RWPE2 (cell line): ENCODE results near the gene KLHL29.

Source experiments
- ATAC-seq: fragments of 200-7000 bp; cut with Tn5 transposase; 3 replicates; pipeline ENCODE4 v1.9.1; 2021; ENCODE audit warnings: low read depth
- DNase-seq: peaks from one replicate; pipeline ENCODE4 v3.0.0-alpha.2; 2020; ENCODE audit warnings: low spot score
- H3K27ac ChIP-seq: fragments of 450-650 bp; 2 replicates; pipeline ENCODE4 v1.5.1; 2017; ENCODE audit warnings: mild to moderate bottlenecking; ENCODE audit not compliant: poor library complexity, severe bottlenecking
- H3K27me3 ChIP-seq: fragments of 250-450 bp; sonication (Bioruptor Pico); 2 replicates; pipeline ENCODE4 v1.5.1; 2021; ENCODE audit warnings: mild to moderate bottlenecking, moderate library complexity; ENCODE audit not compliant: insufficient read depth, poor library complexity, severe bottlenecking
- H3K36me3 ChIP-seq: fragments of 250-450 bp; sonication (Bioruptor Pico); 2 replicates; pipeline ENCODE4 v1.5.1; 2020; ENCODE audit warnings: low read depth, mild to moderate bottlenecking, moderate library complexity
- H3K4me1 ChIP-seq: fragments of 250-450 bp; sonication (Bioruptor Pico); 2 replicates; pipeline ENCODE4 v1.5.1; 2021; ENCODE audit warnings: mild to moderate bottlenecking, moderate library complexity; ENCODE audit not compliant: insufficient read depth, poor library complexity, severe bottlenecking
- H3K4me3 ChIP-seq: fragments of 250-450 bp; sonication (Bioruptor Pico); 2 replicates; pipeline ENCODE4 v1.5.1; 2021; ENCODE audit warnings: mild to moderate bottlenecking, moderate library complexity; ENCODE audit not compliant: severe bottlenecking
- H3K9me3 ChIP-seq: fragments of 250-450 bp; sonication (Bioruptor Pico); 2 replicates; pipeline ENCODE4 v1.5.1; 2021; ENCODE audit warnings: mild to moderate bottlenecking, moderate library complexity; ENCODE audit not compliant: severe bottlenecking
- CTCF ChIP-seq: fragments of 450-650 bp; IDR thresholded peaks from one replicate; pipeline ENCODE4 v1.5.1; 2017; ENCODE audit warnings: mild to moderate bottlenecking, moderate library complexity; ENCODE audit not compliant: poor library complexity, severe bottlenecking

Gene KLHL29

GRCh38 chr2:23404426-23404825 is 19.4 kb downstream of the KLHL29 start:
- peak; percentile 36 for TF ChIP-seq CTCF
- Histone ChIP-seq H3K27me3 (no peaks in the 10 kb centered on the region), H3K4me3 (no peak overlapping the region), H3K4me1 (peaks cover 16% of the 10 kb centered on the region), H3K9me3 (no peaks in the 10 kb centered on the region), H3K36me3 (no peaks in the 10 kb centered on the region), H3K27ac (peak overlapping the region; percentile 51)
- no peak for DNase-seq
- ATAC-seq = peak; percentile 99

GRCh38 chr2:23409248-23409647 is 24.3 kb downstream of the KLHL29 start:
- Histone ChIP-seq H3K27me3 (no peaks in the 10 kb centered on the region), H3K27ac (no peak overlapping the region), H3K4me3 (no peak overlapping the region), H3K4me1 (peaks cover 23% of the 10 kb centered on the region), H3K9me3 (no peaks in the 10 kb centered on the region), H3K36me3 (no peaks in the 10 kb centered on the region)
- TF ChIP-seq CTCF = no peak
- no peak for DNase-seq
- ATAC-seq = no peak

GRCh38 chr2:23410596-23410995 is 25.6 kb downstream of the KLHL29 start:
- ATAC-seq (no peak), DNase-seq (no peak)

GRCh38 chr2:23411752-23412431 is 26.9 kb downstream of the KLHL29 start:
- ATAC-seq (peak; percentile 79), DNase-seq (no peak)
- H3K4me3 ChIP-seq = no peak overlapping the region
- peak overlapping the region; percentile 62 for H3K27ac ChIP-seq
- no peak for TF ChIP-seq CTCF
- no peaks in the 10 kb centered on the region for H3K9me3 ChIP-seq
- H3K27me3 ChIP-seq = no peaks in the 10 kb centered on the region
- H3K36me3 ChIP-seq = no peaks in the 10 kb centered on the region
- H3K4me1 ChIP-seq = peaks cover 17% of the 10 kb centered on the region

More at GRCh38 chr2:23410596-23410995, 25.6 kb downstream of the KLHL29 start:
- Histone ChIP-seq H3K9me3 (no peaks in the 10 kb centered on the region), H3K27ac (no peak overlapping the region), H3K4me3 (no peak overlapping the region), H3K4me1 (peaks cover 17% of the 10 kb centered on the region), H3K36me3 (no peaks in the 10 kb centered on the region), H3K27me3 (no peaks in the 10 kb centered on the region)
- TF ChIP-seq CTCF = no peak

- H3K27me3 ChIP-seq = no peaks in the 10 kb centered on the region
- no peak for TF ChIP-seq CTCF
- ATAC-seq (no peak), DNase-seq (no peak)
- no peaks in the 10 kb centered on the region for H3K9me3 ChIP-seq
- no peak overlapping the region for H3K4me3 ChIP-seq
- peaks cover 17% of the 10 kb centered on the region for H3K4me1 ChIP-seq
- peak overlapping the region; percentile 62 for H3K27ac ChIP-seq
- no peaks in the 10 kb centered on the region for H3K36me3 ChIP-seq
These were observed 27.7 kb downstream of the KLHL29 start for GRCh38 chr2:23412556-23413155.
